HEK293 (cell line): ENCODE data around the gene OBSCN.

Source experiments
- CTCF ChIP-seq: fragments of 450-650 bp; formaldehyde crosslinking; IDR thresholded peaks from 2 replicates; pipeline ENCODE4 v1.5.1; 2016; ENCODE audit warnings: missing biosample characterization, missing genetic modification characterization
- PBX3 ChIP-seq: sonication (generic); formaldehyde crosslinking; IDR thresholded peaks from 2 replicates; pipeline ENCODE4 v1.8.1; 2022; ENCODE audit warnings: mild to moderate bottlenecking, moderate library complexity, missing genetic modification reagents
- WT1 ChIP-seq: fragments of 450-650 bp; formaldehyde crosslinking; IDR thresholded peaks from 2 replicates; pipeline ENCODE4 v1.5.1; 2016; ENCODE audit warnings: missing biosample characterization, missing genetic modification characterization
- YY1 ChIP-seq: fragments of 450-650 bp; formaldehyde crosslinking; IDR thresholded peaks from 2 replicates; pipeline ENCODE4 v1.5.1; 2018; ENCODE audit warnings: missing biosample characterization, missing genetic modification characterization
- ZBTB21 ChIP-seq: fragments of 450-650 bp; formaldehyde crosslinking; IDR thresholded peaks from 2 replicates; pipeline ENCODE4 v1.5.1; 2017; ENCODE audit warnings: missing biosample characterization, missing genetic modification characterization
- ZBTB7A ChIP-seq: fragments of 450-650 bp; formaldehyde crosslinking; IDR thresholded peaks from 2 replicates; pipeline ENCODE4 v1.5.1; 2016; ENCODE audit warnings: low read depth, missing biosample characterization, missing genetic modification characterization
- ZNF416 ChIP-seq: fragments of 450-650 bp; formaldehyde crosslinking; IDR thresholded peaks from 2 replicates; pipeline ENCODE4 v1.5.1; 2016; ENCODE audit warnings: missing biosample characterization, missing genetic modification characterization
- ZNF544 ChIP-seq: fragments of 450-650 bp; formaldehyde crosslinking; IDR thresholded peaks from 2 replicates; pipeline ENCODE4 v1.5.0; 2017; ENCODE audit warnings: missing biosample characterization, missing genetic modification characterization
- ZNF610 ChIP-seq: fragments of 450-650 bp; formaldehyde crosslinking; IDR thresholded peaks from 2 replicates; pipeline ENCODE4 v1.5.1; 2016; ENCODE audit warnings: missing biosample characterization, missing genetic modification characterization, borderline replicate concordance
- ZNF658 ChIP-seq: fragments of 450-650 bp; formaldehyde crosslinking; IDR thresholded peaks from 2 replicates; pipeline ENCODE4; 2016; ENCODE audit warnings: missing biosample characterization, missing genetic modification characterization
- ZNF747 ChIP-seq: fragments of 450-650 bp; formaldehyde crosslinking; IDR thresholded peaks from 2 replicates; pipeline ENCODE4 v1.5.1; 2016; ENCODE audit warnings: missing biosample characterization, missing genetic modification characterization

GRCh38 chr1:228339766-228340685 lies 132.2 kb downstream of the OBSCN start:
- TF ChIP-seq YY1 (tag by site-specific recombination) (no peak), CTCF (tag by site-specific recombination) (no peak), ZBTB21 (tag by site-specific recombination) (no peak), WT1 (no peak), ZNF416 (tag by site-specific recombination) (no peak), ZBTB7A (no peak), PBX3 (no peak), ZNF544 (tag by site-specific recombination) (no peak), ZNF658 (tag by site-specific recombination) (no peak), ZNF610 (no peak), ZNF747 (no peak)
